22Rv1 (cell line): ENCODE data around the gene TCF7L2.

ENCODE experiments used
- H3K27ac ChIP-seq: fragments of 450-650 bp; 2 replicates; pipeline ENCODE4 v1.5.1; 2017
- CTCF ChIP-seq: fragments of 450-650 bp; IDR thresholded peaks from 2 replicates; pipeline ENCODE4 v1.5.1; 2017; ENCODE audit warnings: mild to moderate bottlenecking
- ZFX ChIP-seq: fragments of 450-650 bp; IDR thresholded peaks from 2 replicates; pipeline ENCODE4 v1.6.1; 2017; ENCODE audit warnings: antibody characterized with exemption, borderline replicate concordance

Gene TCF7L2

GRCh38 chr10:113175176-113175575, 225.1 kb downstream of the TCF7L2 start:
- H3K27ac ChIP-seq, result no peak overlapping the region
- TF ChIP-seq ZFX (no peak), CTCF (no peak)

- TF ChIP-seq CTCF, result no peak
- no peak for TF ChIP-seq ZFX
- no peak overlapping the region for H3K27ac ChIP-seq
These were observed 226.0 kb downstream of the TCF7L2 start for GRCh38 chr10:113175756-113176651.

GRCh38 chr10:113176652-113177155, 226.7 kb downstream of the TCF7L2 start:
- no peak overlapping the region for H3K27ac ChIP-seq

GRCh38 chr10:113177156-113177935, 227.3 kb downstream of the TCF7L2 start:
- H3K27ac ChIP-seq, result no peak overlapping the region
- TF ChIP-seq ZFX (no peak), CTCF (no peak)

More at GRCh38 chr10:113176652-113177155, 226.7 kb downstream of the TCF7L2 start:
- TF ChIP-seq CTCF (no peak), ZFX (no peak)

GRCh38 chr10:113177936-113178335, 227.9 kb downstream of the TCF7L2 start:
- H3K27ac ChIP-seq, result no peak overlapping the region
- TF ChIP-seq CTCF (no peak), ZFX (no peak)

- no peak for TF ChIP-seq ZFX
- no peak for TF ChIP-seq CTCF
- no peak overlapping the region for H3K27ac ChIP-seq
These were observed 228.7 kb downstream of the TCF7L2 start for GRCh38 chr10:113178771-113179170.
